Mucosa of rectum (tissue), 2 donors: ENCODE measurements around the gene OR6C74.

ENCODE experiments used
- H3K27ac ChIP-seq, 2 donors: one replicate each; pipeline ENCODE4 v1.7.0; 2013; ENCODE audit warnings: inconsistent platforms in 2 of 2, low read depth in 2 of 2, low read length in 2 of 2
- H3K27me3 ChIP-seq, 2 donors: one replicate each; pipeline ENCODE4 v1.7.0; 2013; ENCODE audit warnings: low read length in 2 of 2; ENCODE audit not compliant: control insufficient read depth in 2 of 2, insufficient read depth in 2 of 2
- H3K36me3 ChIP-seq, 2 donors: one replicate each; pipeline ENCODE4 v1.7.0; 2013; ENCODE audit warnings: low read length in 2 of 2; ENCODE audit not compliant: control insufficient read depth in 2 of 2, insufficient read depth in 2 of 2
- H3K4me1 ChIP-seq, 2 donors: one replicate each; pipeline ENCODE4 v1.7.0; 2013; ENCODE audit warnings: low read length in 2 of 2, mild to moderate bottlenecking in 1 of 2; ENCODE audit not compliant: control insufficient read depth in 2 of 2, insufficient read depth in 2 of 2
- H3K4me3 ChIP-seq, 2 donors: one replicate each; pipeline ENCODE4 v1.7.0; 2013; ENCODE audit warnings: low read length in 2 of 2
- H3K9ac ChIP-seq, 2 donors: one replicate each; pipeline ENCODE4 v1.7.0; 2013; ENCODE audit warnings: low read length in 2 of 2, low read depth in 1 of 2, mild to moderate bottlenecking in 1 of 2
- H3K9me3 ChIP-seq, 2 donors: one replicate each; pipeline ENCODE4 v1.7.0; 2013; ENCODE audit warnings: low read length in 2 of 2; ENCODE audit not compliant: control insufficient read depth in 2 of 2
- donor health status: healthy.
- donor health status: Normal muscosa, but diverticular disease.

The OR6C74 gene

GRCh38 chr12:55244309-55244708, at the start of gene OR6C74:
Gene OR6C74, plus strand, starts transcription at chr12:55244609. Its CDS starts 2,679 bp downstream, at chr12:55247288.
- H3K4me1 ChIP-seq = no peaks in the 10 kb centered on the region
- no peaks in the 10 kb centered on the region for H3K36me3 ChIP-seq
- no peaks in the 10 kb centered on the region for H3K9me3 ChIP-seq
- H3K27ac ChIP-seq = no peak within 1 kb of the TSS
- H3K27me3 ChIP-seq = no peaks in the 10 kb centered on the region
- no peak within 1 kb of the TSS for H3K9ac ChIP-seq
- no peak within 1 kb of the TSS for H3K4me3 ChIP-seq

- Histone ChIP-seq H3K9ac (no peak within 1 kb of the TSS), H3K4me3 (no peak within 1 kb of the TSS), H3K4me1 (no peaks in the 10 kb centered on the region), H3K9me3 (peaks cover 0 to 2% of the 10 kb centered on the region in 2 donors), H3K27ac (no peak within 1 kb of the TSS), H3K36me3 (no peaks in the 10 kb centered on the region), H3K27me3 (no peaks in the 10 kb centered on the region)
Observed at GRCh38 chr12:55220725-55221124, 23.7 kb upstream of the OR6C74 start, which contains the start of gene OR10A7. Gene OR10A7, plus strand, starts transcription at chr12:55221025. Its CDS starts 0 bp downstream, at chr12:55221025.

GRCh38 chr12:55226523-55226922, 17.9 kb upstream of the OR6C74 start:
- Histone ChIP-seq H3K27ac (no peak overlapping the region), H3K4me3 (no peak overlapping the region), H3K9ac (no peak overlapping the region), H3K27me3 (no peaks in the 10 kb centered on the region), H3K36me3 (no peaks in the 10 kb centered on the region), H3K4me1 (no peaks in the 10 kb centered on the region), H3K9me3 (peaks cover 0 to 2% of the 10 kb centered on the region in 2 donors)

- no peaks in the 10 kb centered on the region for H3K36me3 ChIP-seq
- H3K27me3 ChIP-seq = no peaks in the 10 kb centered on the region
- H3K9me3 ChIP-seq = peaks cover 0 to 2% of the 10 kb centered on the region in 2 donors
- no peak overlapping the region for H3K27ac ChIP-seq
- H3K9ac ChIP-seq = no peak overlapping the region
- no peak overlapping the region for H3K4me3 ChIP-seq
- no peaks in the 10 kb centered on the region for H3K4me1 ChIP-seq
Observed at GRCh38 chr12:55227643-55228042, 16.8 kb upstream of the OR6C74 start.

- Histone ChIP-seq H3K4me3 (no peak overlapping the region), H3K9ac (no peak overlapping the region), H3K4me1 (no peaks in the 10 kb centered on the region), H3K9me3 (no peaks in the 10 kb centered on the region), H3K27ac (no peak overlapping the region), H3K36me3 (no peaks in the 10 kb centered on the region), H3K27me3 (no peaks in the 10 kb centered on the region)
Observed at GRCh38 chr12:55246159-55246558, 1.8 kb downstream of the OR6C74 start.

- Histone ChIP-seq H3K9me3 (no peaks in the 10 kb centered on the region), H3K4me3 (no peak overlapping the region), H3K9ac (no peak overlapping the region), H3K27ac (no peak overlapping the region), H3K36me3 (no peaks in the 10 kb centered on the region), H3K27me3 (no peaks in the 10 kb centered on the region), H3K4me1 (no peaks in the 10 kb centered on the region)
Observed at GRCh38 chr12:55250944-55251343, 6.5 kb downstream of the OR6C74 start.

- no peaks in the 10 kb centered on the region for H3K36me3 ChIP-seq
- H3K4me1 ChIP-seq = no peaks in the 10 kb centered on the region
- H3K4me3 ChIP-seq = no peak overlapping the region
- H3K27me3 ChIP-seq = no peaks in the 10 kb centered on the region
- H3K9ac ChIP-seq = no peak overlapping the region
- H3K27ac ChIP-seq = no peak overlapping the region
- no peaks in the 10 kb centered on the region for H3K9me3 ChIP-seq
Observed at GRCh38 chr12:55253281-55253680, 8.9 kb downstream of the OR6C74 start.

GRCh38 chr12:55256831-55257230, 12.4 kb downstream of the OR6C74 start:
- no peak overlapping the region for H3K4me3 ChIP-seq
- H3K9ac ChIP-seq = no peak overlapping the region
- no peaks in the 10 kb centered on the region for H3K36me3 ChIP-seq
- no peaks in the 10 kb centered on the region for H3K4me1 ChIP-seq
- no peaks in the 10 kb centered on the region for H3K27me3 ChIP-seq
- H3K27ac ChIP-seq = no peak overlapping the region
- no peaks in the 10 kb centered on the region for H3K9me3 ChIP-seq

- Histone ChIP-seq H3K27me3 (no peaks in the 10 kb centered on the region), H3K9ac (no peak overlapping the region), H3K9me3 (no peaks in the 10 kb centered on the region), H3K27ac (no peak overlapping the region), H3K4me3 (no peak overlapping the region), H3K4me1 (no peaks in the 10 kb centered on the region), H3K36me3 (no peaks in the 10 kb centered on the region)
Observed at GRCh38 chr12:55258303-55258702, 13.9 kb downstream of the OR6C74 start.

GRCh38 chr12:55280991-55281390, 36.6 kb downstream of the OR6C74 start:
- no peaks in the 10 kb centered on the region for H3K36me3 ChIP-seq
- H3K9ac ChIP-seq = no peak overlapping the region
- H3K4me3 ChIP-seq = no peak overlapping the region
- no peak overlapping the region for H3K27ac ChIP-seq
- no peaks in the 10 kb centered on the region for H3K27me3 ChIP-seq
- no peaks in the 10 kb centered on the region for H3K9me3 ChIP-seq
- no peaks in the 10 kb centered on the region for H3K4me1 ChIP-seq

GRCh38 chr12:55289999-55290398, 45.6 kb downstream of the OR6C74 start:
- H3K27me3 ChIP-seq = no peaks in the 10 kb centered on the region
- no peak overlapping the region for H3K9ac ChIP-seq
- H3K4me3 ChIP-seq = no peak overlapping the region
- no peak overlapping the region for H3K27ac ChIP-seq
- H3K36me3 ChIP-seq = no peaks in the 10 kb centered on the region
- H3K4me1 ChIP-seq = no peaks in the 10 kb centered on the region
- H3K9me3 ChIP-seq = no peaks in the 10 kb centered on the region
